AG04450 (cell line): Measurements from ENCODE around the gene RAB11FIP4. TPM values are rescaled to one million over a fixed set of nuclear protein-coding genes. Genes with fewer than 3 reads are reported as not detected.

Experiments used
- CTCF ChIA-PET: fragments of 300-600, 350-600 bp; formaldehyde crosslinking; extraction: SDS; loops from one replicate; lab custom pipeline; 2022; ENCODE audit warnings: antibody characterized with exemption, inconsistent platforms; lab: Charles Lee
- POLR2A ChIA-PET: fragments of 350-600 bp; formaldehyde crosslinking; extraction: SDS; loops from one replicate; lab custom pipeline; 2021; ENCODE audit warnings: antibody characterized with exemption, inconsistent platforms; lab: Yijun Ruan, JAX
- DNase-seq: peaks from one replicate; pipeline ENCODE4 v3.0.0-alpha.2; 2011; ENCODE audit warnings: low read depth, low spot score
- H3K27ac ChIP-seq: one replicate; pipeline ENCODE4 v1.5.1; 2012; ENCODE audit warnings: low read depth, low read length, control low read depth
- H3K27me3 ChIP-seq: one replicate; pipeline ENCODE4 v1.6.0; 2012; ENCODE audit warnings: low read length; ENCODE audit not compliant: control insufficient read depth, insufficient read depth
- H3K4me3 ChIP-seq: 2 replicates; pipeline ENCODE4 v1.5.1; 2011; ENCODE audit warnings: mild to moderate bottlenecking, low read depth, low read length, control low read depth
- H3K9me3 ChIP-seq: 2 replicates; pipeline ENCODE4 v1.5.1; 2012; ENCODE audit warnings: low read length; ENCODE audit not compliant: control insufficient read depth, insufficient read depth
- CTCF ChIP-seq: IDR thresholded peaks from 2 replicates; pipeline ENCODE4 v1.5.1; 2011; ENCODE audit warnings: low read depth, low read length, control low read depth, inconsistent platforms
- polyA plus RNA-seq: library from polyadenylated mRNA; depleted of rRNA; stranded (reverse); fragments of >200 nt; gene quantifications from 2 replicates; pipeline ENCODE4 v1.2.3, GENCODE V29; 2011

RAB11FIP4 gene
- polyA plus RNA-seq, 1 experiment: 0.58 TPM

- DNase-seq: no peak
- no peak for TF ChIP-seq CTCF
- no peaks in the 10 kb centered on the region for H3K9me3 ChIP-seq
- H3K27ac ChIP-seq: no peak overlapping the region
- peaks cover 57% of the 10 kb centered on the region for H3K27me3 ChIP-seq
- H3K4me3 ChIP-seq: no peak overlapping the region
- ChIA-PET POLR2A (no interaction called here), CTCF (no interaction called here)
Observed at GRCh38 chr17:31477417-31478055, 86.1 kb downstream of the RAB11FIP4 start.

- Histone ChIP-seq H3K4me3 (no peak overlapping the region), H3K27me3 (peaks cover 55% of the 10 kb centered on the region), H3K9me3 (no peaks in the 10 kb centered on the region), H3K27ac (no peak overlapping the region)
- CTCF ChIA-PET: no interaction called here
- no peak for TF ChIP-seq CTCF
- POLR2A ChIA-PET: no interaction called here
- no peak for DNase-seq
Observed at GRCh38 chr17:31479062-31479408, 87.6 kb downstream of the RAB11FIP4 start.

GRCh38 chr17:31479524-31479923, 88.0 kb downstream of the RAB11FIP4 start:
- ChIA-PET POLR2A (no interaction called here), CTCF (no interaction called here)
- TF ChIP-seq CTCF: no peak
- no peak for DNase-seq
- no peak overlapping the region for H3K4me3 ChIP-seq
- no peaks in the 10 kb centered on the region for H3K9me3 ChIP-seq
- peaks cover 56% of the 10 kb centered on the region for H3K27me3 ChIP-seq
- H3K27ac ChIP-seq: no peak overlapping the region

GRCh38 chr17:31480067-31480466, 88.6 kb downstream of the RAB11FIP4 start:
- H3K9me3 ChIP-seq: no peaks in the 10 kb centered on the region
- no peak overlapping the region for H3K4me3 ChIP-seq
- ChIA-PET CTCF (no interaction called here), POLR2A (no interaction called here)
- no peak overlapping the region for H3K27ac ChIP-seq
- TF ChIP-seq CTCF: no peak
- H3K27me3 ChIP-seq: peaks cover 51% of the 10 kb centered on the region
- DNase-seq: no peak

- peaks cover 57% of the 10 kb centered on the region for H3K27me3 ChIP-seq
- DNase-seq: no peak
- no peak for TF ChIP-seq CTCF
- H3K27ac ChIP-seq: no peak overlapping the region
- ChIA-PET CTCF (no interaction called here), POLR2A (no interaction called here)
- H3K4me3 ChIP-seq: no peak overlapping the region
- no peaks in the 10 kb centered on the region for H3K9me3 ChIP-seq
Observed at GRCh38 chr17:31480904-31481782, 89.7 kb downstream of the RAB11FIP4 start.
